SK-N-SH (cell line): Measurements from ENCODE around the gene MAP3K13. TPM values are rescaled to one million over a fixed set of nuclear protein-coding genes. Genes with fewer than 3 reads are reported as not detected.

Source experiments
- CTCF ChIA-PET: fragments of 300-600, 350-600 bp; formaldehyde crosslinking; extraction: SDS; loops from one replicate; lab custom pipeline; 2021; lab: Yijun Ruan, JAX
- POLR2A ChIA-PET: fragments of 350-600 bp; sonication (Branson Sonifier 250); formaldehyde crosslinking; extraction: SDS; loops from one replicate; lab custom pipeline; 2020; ENCODE audit warnings: antibody characterized with exemption, inconsistent platforms; lab: Yijun Ruan, JAX
- DNase-seq: peaks from one replicate; pipeline ENCODE4 v3.0.0; 2012
- H2AFZ ChIP-seq: fragments of 200-600 bp; sonication (generic); 2 replicates; pipeline ENCODE4 v1.8.1; 2016; ENCODE audit warnings: antibody characterized with exemption, mild to moderate bottlenecking, low read depth
- H3F3A ChIP-seq: fragments of 200-600 bp; sonication (generic); replicated peaks from 2 replicates; pipeline ENCODE3; 2016; ENCODE audit warnings: antibody characterized with exemption, mild to moderate bottlenecking; ENCODE audit not compliant: insufficient read depth
- H3K27ac ChIP-seq, 2 experiments: fragments of 200-500 bp in 1 of 2; fragments of 200-600 bp in 1 of 2; sonication (Bioruptor generic) in 1 of 2; sonication (generic), shearing (Covaris generic) in 1 of 2; 2 replicates each; pipeline versions ENCODE4 v1.5.1 to v1.6.1; 2014 to 2016; ENCODE audit warnings: low read depth in 2 of 2, inconsistent platforms in 1 of 2, low read length in 1 of 2, mild to moderate bottlenecking in 1 of 2, mixed read lengths in 1 of 2
- H3K27me3 ChIP-seq: fragments of 200-600 bp; sonication (generic), shearing (Covaris generic); 2 replicates; pipeline ENCODE4 v1.6.1; 2016; ENCODE audit warnings: mixed run types; ENCODE audit not compliant: insufficient read depth
- H3K36me3 ChIP-seq, 2 experiments: fragments of 200-500 bp in 1 of 2; fragments of 200-600 bp in 1 of 2; sonication (Bioruptor generic) in 1 of 2; sonication (generic) in 1 of 2; replicated peaks in 1 of 2; 2 replicates each; pipeline versions ENCODE3 to v1.5.1; 2014 to 2016; ENCODE audit warnings: low read length in 1 of 2, mild to moderate bottlenecking in 1 of 2; ENCODE audit not compliant: insufficient read depth in 2 of 2, control insufficient read depth in 1 of 2
- H3K4me1 ChIP-seq, 2 experiments: fragments of 200-500 bp in 1 of 2; fragments of 200-600 bp in 1 of 2; sonication (Bioruptor generic) in 1 of 2; sonication (generic), shearing (Covaris generic) in 1 of 2; 2 replicates each; pipeline versions ENCODE4 v1.5.1 to v1.6.1; 2014 to 2016; ENCODE audit warnings: low read depth in 1 of 2, low read length in 1 of 2, mixed run types in 1 of 2; ENCODE audit not compliant: insufficient read depth in 2 of 2, control insufficient read depth in 1 of 2
- H3K4me2 ChIP-seq: fragments of 200-600 bp; sonication (generic), shearing (Covaris generic); 2 replicates; pipeline ENCODE4 v1.6.1; 2017; ENCODE audit warnings: mixed run types
- H3K4me3 ChIP-seq, 2 experiments: fragments of 200-500 bp in 1 of 2; fragments of 200-600 bp in 1 of 2; sonication (Bioruptor generic) in 1 of 2; sonication (generic), shearing (Covaris generic) in 1 of 2; 2 replicates each; pipeline versions ENCODE4 v1.5.1 to v1.8.1; 2014 to 2016; ENCODE audit warnings: low read depth in 2 of 2, inconsistent platforms in 1 of 2, low read length in 1 of 2, mild to moderate bottlenecking in 1 of 2, mixed read lengths in 1 of 2, moderate library complexity in 1 of 2
- H3K79me2 ChIP-seq: fragments of 200-600 bp; sonication (generic); 2 replicates; pipeline ENCODE4 v1.8.1; 2017; ENCODE audit warnings: mild to moderate bottlenecking; ENCODE audit not compliant: insufficient read depth
- H3K9ac ChIP-seq: fragments of 200-600 bp; sonication (generic); 2 replicates; pipeline ENCODE4 v1.6.1; 2017; ENCODE audit warnings: mixed run types
- H3K9me2 ChIP-seq: fragments of 200-600 bp; sonication (generic); 2 replicates; pipeline ENCODE4 v1.6.1; 2017; ENCODE audit warnings: mixed run types
- H3K9me3 ChIP-seq: fragments of 200-600 bp; sonication (generic); 2 replicates; pipeline ENCODE4 v1.6.1; 2017; ENCODE audit warnings: mixed run types, mild to moderate bottlenecking, moderate library complexity
- H4K20me1 ChIP-seq: fragments of 200-600 bp; sonication (generic); 2 replicates; pipeline ENCODE4 v1.6.1; 2017; ENCODE audit warnings: mild to moderate bottlenecking, mixed run types; ENCODE audit not compliant: insufficient read depth
- CTCF ChIP-seq: fragments of 200-600 bp; sonication (generic); IDR thresholded peaks from 2 replicates; pipeline ENCODE4 v1.6.1; 2017; ENCODE audit warnings: antibody characterized with exemption, mild to moderate bottlenecking, moderate library complexity
- GATA2 ChIP-seq: sonication (generic); formaldehyde crosslinking; IDR thresholded peaks from 2 replicates; pipeline ENCODE4 v1.5.0; 2020; ENCODE audit warnings: mild to moderate bottlenecking, missing genetic modification reagents
- JUND ChIP-seq: IDR thresholded peaks from 2 replicates; pipeline ENCODE4 v1.4.0; 2012
- MEF2A ChIP-seq: IDR thresholded peaks from 2 replicates; pipeline ENCODE4 v1.4.0; 2012; ENCODE audit warnings: low read depth, borderline replicate concordance
- MXI1 ChIP-seq: IDR thresholded peaks from 2 replicates; pipeline ENCODE4 v1.6.1; 2012; ENCODE audit warnings: mild to moderate bottlenecking, low read depth, low read length, improper control_type of control experiment
- NRF1 ChIP-seq: IDR thresholded peaks from 2 replicates; pipeline ENCODE4 v1.6.1; 2012; ENCODE audit warnings: low read depth, mild to moderate bottlenecking, low read length
- REST ChIP-seq: IDR thresholded peaks from 2 replicates; pipeline ENCODE4 v1.6.1; 2012; ENCODE audit warnings: mild to moderate bottlenecking, low read depth, low read length, moderate library complexity
- RFX5 ChIP-seq: IDR thresholded peaks from 2 replicates; pipeline ENCODE4 v1.6.1; 2012; ENCODE audit warnings: mild to moderate bottlenecking, improper control_type of control experiment, low read length
- RXRA ChIP-seq: IDR thresholded peaks from 2 replicates; pipeline ENCODE4 v1.4.0; 2012; ENCODE audit warnings: low read depth, mild to moderate bottlenecking, borderline replicate concordance
- SIN3A ChIP-seq: IDR thresholded peaks from 2 replicates; pipeline ENCODE4 v1.6.1; 2012; ENCODE audit warnings: low read depth, mild to moderate bottlenecking, low read length, moderate library complexity, borderline replicate concordance
- TEAD4 ChIP-seq: IDR thresholded peaks from 2 replicates; pipeline ENCODE4 v1.4.0; 2012; ENCODE audit warnings: mild to moderate bottlenecking, borderline replicate concordance; ENCODE audit not compliant: insufficient read depth
- ZBTB33 ChIP-seq: IDR thresholded peaks from 2 replicates; pipeline ENCODE4 v1.4.0; 2012; ENCODE audit warnings: low read depth, borderline replicate concordance
- WGBS: methylation state at CpG from one replicate; pipeline ENCODE4 v1.1.6; 2017; ENCODE audit warnings: low lambda C conversion rate; 5-methylcytosine and 5-hydroxymethylcytosine counted together
- polyA plus RNA-seq, 3 experiments: library from polyadenylated mRNA; depleted of rRNA; stranded (reverse); fragments of >200 nt; gene quantifications; 2 replicates each; pipeline ENCODE4 v1.2.3, GENCODE V29; 2012
- TF ChIP-seq, protein P1 (sequence below): fragments of 150-350 bp; IDR thresholded peaks from 2 replicates; pipeline ENCODE4 v1.6.1; 2017; ENCODE audit warnings: antibody characterized with exemption, low read length, low read depth, borderline replicate concordance
- TF ChIP-seq, protein P2 (sequence below): IDR thresholded peaks from 2 replicates; pipeline ENCODE4; 2012

Gene MAP3K13
- polyA plus RNA-seq, 1 of the 3 experiments (the other 2 are of a cell fraction), result 9.1 TPM

DNA sequence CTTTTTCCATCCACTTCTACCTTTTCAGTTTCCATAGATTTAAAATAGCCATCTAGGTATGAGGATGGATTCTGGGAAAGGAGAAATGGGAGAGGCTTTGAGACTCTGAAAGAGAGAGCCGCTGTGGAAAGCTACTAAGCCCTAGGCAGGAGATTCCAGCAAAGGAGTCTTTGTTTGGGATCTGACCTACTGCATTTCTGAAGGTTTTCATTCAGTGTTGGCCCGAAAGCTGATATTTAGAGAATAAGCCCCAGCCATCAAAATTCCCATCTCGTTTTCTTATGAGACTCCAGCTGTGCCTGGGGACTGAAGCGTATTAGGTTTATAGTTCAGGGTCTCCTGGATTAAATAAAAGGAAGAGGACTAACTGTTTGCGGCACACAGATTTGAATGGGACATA lies 170.0 kb downstream of the MAP3K13 start:
- no peak overlapping the region for H3K4me3 ChIP-seq
- CTCF ChIA-PET, result interaction anchor here (0.8 to 1.6 kb wide), 3 partner anchors 27 to 72 kb away, joined by 3 to 5 read pairs (median 3); no protein-coding TSS in a partner anchor

More for the DNA sequence above, 170.0 kb downstream of the MAP3K13 start:
- Histone ChIP-seq H3K9ac (no peak overlapping the region), H4K20me1 (no peaks in the 10 kb centered on the region), H3F3A (no peaks in the 10 kb centered on the region), H3K9me3 (no peaks in the 10 kb centered on the region), H3K36me3 (no peaks in the 10 kb centered on the region), H3K27ac (no peak overlapping the region), H3K79me2 (no peaks in the 10 kb centered on the region), H3K9me2 (no peaks in the 10 kb centered on the region), H3K4me1 (peaks cover 0 to 4% of the 10 kb centered on the region in 2 experiments; a peak in 1 of 4 replicates), H2AFZ (no peak overlapping the region), H3K4me2 (no peak overlapping the region), H3K27me3 (no peaks in the 10 kb centered on the region; the same call in 1 of the 2 replicates)
- no peak for TF ChIP-seq JUND
- no peak for TF ChIP-seq TEAD4
- TF ChIP-seq GATA2 (CRISPR knock-in tag), result no peak
- TF ChIP-seq RXRA, result no peak
- no peak for TF ChIP-seq SIN3A
- no peak for TF ChIP-seq CTCF
- TF ChIP-seq, protein P1, sequence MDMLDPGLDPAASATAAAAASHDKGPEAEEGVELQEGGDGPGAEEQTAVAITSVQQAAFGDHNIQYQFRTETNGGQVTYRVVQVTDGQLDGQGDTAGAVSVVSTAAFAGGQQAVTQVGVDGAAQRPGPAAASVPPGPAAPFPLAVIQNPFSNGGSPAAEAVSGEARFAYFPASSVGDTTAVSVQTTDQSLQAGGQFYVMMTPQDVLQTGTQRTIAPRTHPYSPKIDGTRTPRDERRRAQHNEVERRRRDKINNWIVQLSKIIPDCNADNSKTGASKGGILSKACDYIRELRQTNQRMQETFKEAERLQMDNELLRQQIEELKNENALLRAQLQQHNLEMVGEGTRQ, result no peak
- TF ChIP-seq MEF2A, result no peak
- TF ChIP-seq RFX5, result no peak
- TF ChIP-seq, protein P2, sequence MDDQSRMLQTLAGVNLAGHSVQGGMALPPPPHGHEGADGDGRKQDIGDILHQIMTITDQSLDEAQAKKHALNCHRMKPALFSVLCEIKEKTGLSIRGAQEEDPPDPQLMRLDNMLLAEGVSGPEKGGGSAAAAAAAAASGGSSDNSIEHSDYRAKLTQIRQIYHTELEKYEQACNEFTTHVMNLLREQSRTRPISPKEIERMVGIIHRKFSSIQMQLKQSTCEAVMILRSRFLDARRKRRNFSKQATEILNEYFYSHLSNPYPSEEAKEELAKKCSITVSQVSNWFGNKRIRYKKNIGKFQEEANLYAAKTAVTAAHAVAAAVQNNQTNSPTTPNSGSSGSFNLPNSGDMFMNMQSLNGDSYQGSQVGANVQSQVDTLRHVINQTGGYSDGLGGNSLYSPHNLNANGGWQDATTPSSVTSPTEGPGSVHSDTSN, result no peak
- no peak for TF ChIP-seq REST
- TF ChIP-seq ZBTB33, result no peak
- no peak for TF ChIP-seq MXI1
- TF ChIP-seq NRF1, result no peak
- DNase-seq, result no peak
- POLR2A ChIA-PET, result no interaction called here
- WGBS, result 47% methylated on average over 5 of the region's 5 CpGs
